Neural cell (in vitro differentiated cells): ENCODE measurements around the gene GAREM1. TPM values are rescaled to one million over a fixed set of nuclear protein-coding genes. Genes with fewer than 3 reads are reported as not detected.

Source experiments
- H2AFZ ChIP-seq: fragments of 200-600, 300-800 bp; sonication (generic), shearing (Covaris generic); 2 replicates; pipeline ENCODE4 v1.6.0; 2014; ENCODE audit warnings: low read depth, mild to moderate bottlenecking, antibody characterized with exemption, low read length, moderate library complexity
- H3F3A ChIP-seq: fragments of 200-600 bp; shearing (Covaris generic); 2 replicates; pipeline ENCODE4 v1.6.1; 2016; ENCODE audit warnings: mild to moderate bottlenecking, moderate library complexity, mixed read lengths, antibody characterized with exemption, low read length; ENCODE audit not compliant: insufficient read depth, poor library complexity, severe bottlenecking
- H3K27ac ChIP-seq: fragments of 200-600, 300-800 bp; sonication (generic), shearing (Covaris generic); 2 replicates; pipeline ENCODE4 v1.5.1; 2014; ENCODE audit warnings: mild to moderate bottlenecking, low read length, moderate library complexity
- H3K27me3 ChIP-seq: fragments of 300-800, 200-600 bp; sonication (generic), shearing (Covaris generic); 2 replicates; pipeline ENCODE4 v1.6.0; 2014; ENCODE audit warnings: mild to moderate bottlenecking, low read depth, low read length, moderate library complexity; ENCODE audit not compliant: insufficient read depth
- H3K36me3 ChIP-seq: fragments of 300-800, 200-600 bp; sonication (generic), shearing (Covaris generic); 2 replicates; pipeline ENCODE4 v1.5.1; 2014; ENCODE audit warnings: mild to moderate bottlenecking, antibody characterized with exemption, low read length, moderate library complexity; ENCODE audit not compliant: insufficient read depth
- H3K4me2 ChIP-seq: fragments of 300-800, 200-600 bp; sonication (generic), shearing (Covaris generic); 2 replicates; pipeline ENCODE4 v1.6.0; 2014; ENCODE audit warnings: mild to moderate bottlenecking, low read length
- H3K4me3 ChIP-seq: fragments of 300-800, 200-600 bp; sonication (generic), shearing (Covaris generic); 2 replicates; pipeline ENCODE4 v1.5.1; 2014; ENCODE audit warnings: mild to moderate bottlenecking, low read length, moderate library complexity
- H3K79me2 ChIP-seq: fragments of 200-600 bp; shearing (Covaris generic); replicated peaks from 2 replicates; pipeline ENCODE4 v1.6.0; 2014; ENCODE audit warnings: mild to moderate bottlenecking, low read length, moderate library complexity; ENCODE audit not compliant: insufficient read depth
- H3K9ac ChIP-seq: fragments of 300-800, 200-600 bp; sonication (generic), shearing (Covaris generic); 2 replicates; pipeline ENCODE4 v1.6.1; 2016; ENCODE audit warnings: mild to moderate bottlenecking, low read length, mixed read lengths
- H3K9me2 ChIP-seq: fragments of 200-600 bp; shearing (Covaris generic); 2 replicates; pipeline ENCODE4 v1.6.1; 2016; ENCODE audit warnings: mild to moderate bottlenecking, low read length, mixed read lengths; ENCODE audit not compliant: insufficient read depth
- H3K9me3 ChIP-seq: fragments of 200-600, 300-800 bp; sonication (generic), shearing (Covaris generic); 2 replicates; pipeline ENCODE4 v1.6.1; 2016; ENCODE audit warnings: mild to moderate bottlenecking, mixed run types, low read length, moderate library complexity, mixed read lengths
- H4K20me1 ChIP-seq: fragments of 200-600 bp; shearing (Covaris generic); 2 replicates; pipeline ENCODE4 v1.6.1; 2016; ENCODE audit warnings: mild to moderate bottlenecking, mixed run types; ENCODE audit not compliant: insufficient read depth
- CTCF ChIP-seq: fragments of 450-650 bp; IDR thresholded peaks from 2 replicates; pipeline ENCODE4 v1.5.1; 2014; ENCODE audit warnings: antibody characterized with exemption, mild to moderate bottlenecking, moderate library complexity; ENCODE audit not compliant: poor library complexity, severe bottlenecking
- EP300 ChIP-seq: fragments of 450-650 bp; conservative IDR thresholded peaks from 2 replicates; pipeline ENCODE4 v1.6.1; 2014; ENCODE audit warnings: antibody characterized with exemption, mild to moderate bottlenecking, moderate library complexity; ENCODE audit not compliant: poor library complexity, severe bottlenecking
- EZH2 ChIP-seq: fragments of 200-600, 300-800 bp; shearing (Covaris generic), sonication (generic); IDR thresholded peaks from 2 replicates; pipeline ENCODE4 v1.6.1; 2014; ENCODE audit warnings: antibody characterized with exemption, low read length, borderline replicate concordance, mild to moderate bottlenecking; ENCODE audit not compliant: insufficient read depth, poor library complexity, severe bottlenecking
- MXI1 ChIP-seq: fragments of 450-650 bp; conservative IDR thresholded peaks from 2 replicates; pipeline ENCODE4 v1.6.1; 2014; ENCODE audit warnings: antibody characterized with exemption, mild to moderate bottlenecking; ENCODE audit not compliant: poor library complexity, severe bottlenecking
- POLR2AphosphoS5 ChIP-seq: IDR thresholded peaks from 2 replicates; pipeline ENCODE4 v1.6.1; 2012
- RAD21 ChIP-seq: fragments of 450-650 bp; conservative IDR thresholded peaks from 2 replicates; pipeline ENCODE4 v1.6.1; 2014; ENCODE audit warnings: antibody characterized with exemption, mild to moderate bottlenecking, moderate library complexity
- REST ChIP-seq: IDR thresholded peaks from 2 replicates; pipeline ENCODE4 v1.6.1; 2012; ENCODE audit warnings: borderline replicate concordance
- SMC3 ChIP-seq: fragments of 450-650 bp; conservative IDR thresholded peaks from 2 replicates; pipeline ENCODE4 v1.6.1; 2014; ENCODE audit warnings: antibody characterized with exemption, mild to moderate bottlenecking, moderate library complexity; ENCODE audit not compliant: poor library complexity
- TAF1 ChIP-seq: IDR thresholded peaks from 2 replicates; pipeline ENCODE4 v1.6.1; 2012; ENCODE audit warnings: low read depth
- polyA plus RNA-seq: library from polyadenylated mRNA; depleted of rRNA; stranded (reverse); fragments of >200 nt; gene quantifications from 2 replicates; pipeline ENCODE4 v1.2.3, GENCODE V29; 2014

GAREM1 gene
- polyA plus RNA-seq, 1 donor from 2014 or later = 1.3 TPM

- Histone ChIP-seq H3K36me3 (no peaks in the 10 kb centered on the region), H3F3A (no peaks in the 10 kb centered on the region), H4K20me1 (no peaks in the 10 kb centered on the region), H3K9me3 (no peaks in the 10 kb centered on the region), H3K27ac (no peak overlapping the region), H3K4me2 (no peak overlapping the region), H3K79me2 (no peaks in the 10 kb centered on the region), H3K9me2 (no peaks in the 10 kb centered on the region), H3K27me3 (no peaks in the 10 kb centered on the region), H3K9ac (no peak overlapping the region), H3K4me3 (no peak overlapping the region), H2AFZ (no peak overlapping the region)
- TF ChIP-seq EP300 (no peak), POLR2AphosphoS5 (no peak), SMC3 (no peak), CTCF (no peak), EZH2 (no peak), MXI1 (no peak), REST (no peak), RAD21 (no peak), TAF1 (no peak)
Observed at GRCh38 chr18:32358529-32358928, 112.2 kb downstream of the GAREM1 start.

GRCh38 chr18:32358075-32358474, 112.6 kb downstream of the GAREM1 start:
- no peak overlapping the region for H3K9ac ChIP-seq
- no peaks in the 10 kb centered on the region for H3K79me2 ChIP-seq
- H3K27ac ChIP-seq = no peak overlapping the region
- H3K36me3 ChIP-seq = no peaks in the 10 kb centered on the region
- H2AFZ ChIP-seq = no peak overlapping the region
- no peaks in the 10 kb centered on the region for H3K9me2 ChIP-seq
- TF ChIP-seq TAF1 (no peak), EZH2 (no peak), POLR2AphosphoS5 (no peak), RAD21 (no peak), SMC3 (no peak), REST (no peak), MXI1 (no peak), EP300 (no peak), CTCF (no peak)
- H3K4me3 ChIP-seq = no peak overlapping the region
- H4K20me1 ChIP-seq = no peaks in the 10 kb centered on the region
- no peaks in the 10 kb centered on the region for H3K27me3 ChIP-seq
- no peaks in the 10 kb centered on the region for H3K9me3 ChIP-seq
- no peak overlapping the region for H3K4me2 ChIP-seq
- no peaks in the 10 kb centered on the region for H3F3A ChIP-seq
